HG03378 (cell line): Measurements from ENCODE around the gene NOTCH2.
"Not testable (repeated sequence)": the region's sequence is repeated elsewhere in the genome, so short reads cannot be mapped to it uniquely, and the experiment has no call there.

Experiments
- ATAC-seq: cut with Tn5 transposase; IDR thresholded peaks from one replicate; pipeline ENCODE4 v1.9.1; 2021; ENCODE audit warnings: mild to moderate bottlenecking, moderate library complexity; ENCODE audit not compliant: unreplicated experiment

NOTCH2 gene

DNA sequence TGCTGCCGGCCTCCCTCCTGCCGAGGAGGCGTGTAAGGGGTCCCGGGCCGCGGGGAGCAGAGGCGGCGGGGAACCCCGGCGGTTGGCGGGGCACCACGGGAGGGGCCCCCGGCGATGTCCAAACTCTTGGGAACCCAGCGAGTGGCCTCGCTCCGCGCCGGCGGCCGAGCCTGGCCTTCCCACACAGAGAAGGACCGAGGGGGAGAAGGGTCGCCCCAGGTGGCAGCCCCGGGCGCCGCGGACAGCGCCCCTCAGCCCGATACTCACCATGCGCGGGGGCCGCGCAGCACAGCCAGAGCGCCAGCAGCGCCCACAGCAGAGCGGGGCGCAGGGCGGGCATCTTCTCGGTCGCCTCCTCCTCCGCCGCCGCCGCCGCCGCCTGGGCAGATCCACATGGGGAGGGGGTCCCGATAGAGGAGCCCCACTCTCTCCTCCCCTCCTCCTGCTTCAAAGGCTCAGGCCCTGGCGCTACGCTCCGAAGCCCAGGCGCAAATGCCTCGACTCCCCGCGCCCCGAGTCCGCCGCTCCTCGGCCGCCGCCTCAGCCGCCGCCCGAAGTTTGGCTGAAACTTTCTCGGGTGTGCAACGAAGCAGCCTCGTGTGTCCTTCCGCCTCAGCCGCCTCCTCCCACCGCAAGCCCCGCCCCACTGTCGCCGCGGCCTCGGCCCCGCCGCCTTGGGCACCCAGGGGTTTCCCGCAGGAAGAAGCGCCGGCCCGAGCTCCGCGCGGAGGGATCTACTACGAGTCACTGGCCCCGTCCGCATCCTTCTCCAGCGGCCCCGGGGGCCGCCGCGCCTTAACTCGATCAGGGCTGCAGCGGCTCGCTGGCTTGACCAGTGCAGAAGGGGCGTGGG is at the start of gene NOTCH2:
NOTCH2 (minus strand) TSS at position 596 of the 853 bp plus-strand sequence; CDS start at position 340, 256 bp downstream.
- ATAC-seq = not testable (repeated sequence)

DNA sequence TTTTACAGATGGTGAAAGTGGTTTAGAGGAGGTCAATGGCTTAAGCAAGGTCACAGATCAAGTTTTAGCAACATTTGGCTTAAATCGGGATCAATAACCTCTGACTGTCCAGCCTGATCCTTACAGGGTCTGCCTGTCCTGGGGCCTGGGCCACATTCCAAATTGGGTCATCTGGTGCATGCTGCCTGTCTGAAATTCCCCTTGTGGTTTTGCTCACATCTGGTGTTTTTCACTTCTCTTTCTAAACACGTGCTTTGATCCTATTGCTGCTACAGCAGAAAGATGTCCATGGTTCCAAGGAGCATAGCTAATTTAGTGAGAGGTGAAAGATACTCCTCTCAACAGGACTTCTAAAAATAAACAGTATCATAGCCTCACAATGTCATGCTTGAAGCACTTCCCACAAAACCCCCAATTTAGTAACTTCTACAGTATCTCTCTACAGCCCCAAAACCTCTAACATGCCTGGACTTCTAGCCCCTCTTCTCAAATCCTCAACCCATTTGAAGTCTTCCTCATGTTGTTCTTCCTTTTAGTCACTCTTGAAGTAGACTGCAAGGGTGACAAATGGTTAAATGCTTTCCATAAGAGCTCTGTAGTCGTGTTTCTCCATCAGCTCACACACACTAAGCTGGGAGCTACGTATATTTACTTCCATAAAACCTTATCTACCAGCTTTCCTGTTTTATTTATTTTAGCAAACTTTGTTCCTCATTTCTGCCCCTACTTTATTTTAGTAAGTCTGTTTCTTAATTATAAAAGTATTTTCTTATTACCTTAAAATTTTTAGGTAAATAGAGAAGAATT is 48.1 kb upstream of the NOTCH2 start:
- ATAC-seq = peak; percentile 61

DNA sequence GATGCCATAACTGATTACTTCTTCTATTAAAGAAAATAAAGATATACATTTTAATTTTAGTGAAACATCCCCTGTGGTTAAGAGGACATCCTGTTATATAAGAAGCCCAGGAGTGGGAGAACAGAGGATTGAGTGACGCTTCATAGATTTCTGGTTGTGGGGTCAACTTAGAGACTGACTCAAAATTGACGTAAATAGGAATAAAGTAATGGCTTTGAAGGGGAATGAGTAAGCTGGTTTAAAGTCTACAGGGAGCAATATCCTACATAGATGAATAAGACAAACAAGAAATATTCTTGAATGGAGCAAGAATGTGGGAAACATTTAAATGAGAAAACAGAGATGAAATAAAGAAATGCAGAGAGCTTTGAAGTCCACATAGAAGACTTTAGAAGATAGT is 46.6 kb upstream of the NOTCH2 start:
- not testable (repeated sequence) for ATAC-seq

DNA sequence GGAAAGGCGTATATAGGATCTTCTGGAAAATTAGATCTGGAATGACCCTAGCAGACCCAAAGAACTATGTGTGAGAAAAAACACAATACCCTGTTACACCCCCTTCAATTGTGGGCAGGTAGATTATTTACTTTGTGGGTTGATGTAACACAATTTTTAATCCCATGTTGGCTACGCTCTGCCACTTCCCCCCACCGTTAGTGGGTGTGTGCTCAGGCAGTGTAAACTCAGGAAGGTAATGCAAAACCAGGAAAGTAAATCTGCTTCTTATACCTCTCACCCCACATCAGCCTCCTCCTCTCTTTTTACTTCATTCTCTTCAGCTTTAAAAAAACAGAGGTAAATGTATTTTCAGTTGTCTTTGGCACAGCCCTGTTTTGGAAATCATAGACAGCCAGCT is 43.7 kb upstream of the NOTCH2 start:
- not testable (repeated sequence) for ATAC-seq

DNA sequence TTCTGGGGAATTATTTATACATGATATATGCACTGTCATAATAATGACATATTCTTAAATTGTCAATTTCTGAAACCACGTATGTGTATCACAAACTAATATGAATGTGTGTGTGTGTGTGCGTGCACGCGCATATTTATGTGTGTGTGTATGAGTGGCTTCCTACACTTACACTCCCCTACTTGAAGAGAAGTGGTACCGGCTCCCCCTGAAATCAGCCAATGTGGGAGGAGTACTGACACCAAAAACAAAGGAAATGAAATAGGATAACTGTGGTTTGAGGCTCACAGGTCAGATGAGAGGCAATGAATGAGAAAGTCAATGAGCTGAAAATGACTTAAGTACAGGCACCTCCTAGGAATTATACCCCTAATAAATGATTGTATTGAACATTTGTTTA is 42.8 kb upstream of the NOTCH2 start:
- not testable (repeated sequence) for ATAC-seq

DNA sequence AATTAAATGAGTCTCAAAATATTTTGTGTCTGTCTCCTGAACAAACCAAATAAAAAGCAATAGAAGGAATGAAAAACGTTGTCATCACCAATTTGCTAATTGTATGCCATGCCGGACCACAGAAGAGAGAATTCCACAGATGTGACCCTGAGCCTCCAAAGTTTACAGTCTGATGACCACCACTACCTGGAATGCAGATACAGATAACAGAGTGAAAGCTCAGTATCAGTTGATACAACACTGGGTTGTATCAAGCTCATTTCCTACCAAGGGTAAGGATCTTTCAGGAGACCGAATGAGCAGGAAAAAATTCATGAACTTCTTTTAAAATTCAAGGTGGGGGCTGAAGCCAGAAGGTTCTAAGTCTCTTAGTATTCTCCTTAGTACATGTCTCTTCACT is 42.3 kb upstream of the NOTCH2 start:
- not testable (repeated sequence) for ATAC-seq

DNA sequence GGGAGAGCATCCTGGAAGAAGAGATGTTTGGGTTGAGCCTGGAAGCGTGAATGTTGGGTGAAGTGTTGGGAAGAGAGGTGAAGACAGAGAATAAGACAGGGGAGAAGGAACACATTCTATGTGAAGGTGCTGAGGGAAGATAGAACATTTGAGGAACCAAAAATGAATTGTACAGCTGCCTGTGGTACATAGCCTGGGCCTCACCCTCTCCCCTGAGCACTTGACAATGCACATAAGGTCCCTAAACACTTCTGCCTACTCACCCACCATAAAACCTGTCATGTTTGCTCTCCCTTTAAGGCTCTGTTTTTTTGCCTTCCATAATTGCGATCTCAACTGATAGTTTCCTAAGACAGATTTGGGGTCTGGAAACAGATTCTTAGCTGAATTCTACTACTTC is 41.5 kb upstream of the NOTCH2 start:
- not testable (repeated sequence) for ATAC-seq

DNA sequence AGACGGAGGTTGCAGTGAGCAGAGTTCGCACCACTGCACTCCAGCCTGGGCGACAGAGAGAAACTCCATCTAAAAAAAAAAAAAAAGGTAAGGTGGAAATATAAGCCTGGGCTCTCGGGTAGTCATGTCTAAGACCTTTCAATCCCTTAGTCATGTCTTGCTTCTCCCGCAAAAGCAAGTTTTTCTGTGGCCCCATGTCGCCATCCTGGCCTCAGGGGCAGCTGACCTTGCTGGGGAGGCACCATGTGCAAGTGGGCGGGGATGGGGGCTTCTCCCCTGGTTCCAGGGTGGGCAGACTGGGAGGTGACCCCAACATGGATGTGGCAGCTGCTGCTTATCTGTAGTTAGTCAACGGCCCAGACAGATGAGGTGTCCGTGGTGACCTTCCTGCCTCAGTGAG is 40.2 kb upstream of the NOTCH2 start:
- not testable (repeated sequence) for ATAC-seq

DNA sequence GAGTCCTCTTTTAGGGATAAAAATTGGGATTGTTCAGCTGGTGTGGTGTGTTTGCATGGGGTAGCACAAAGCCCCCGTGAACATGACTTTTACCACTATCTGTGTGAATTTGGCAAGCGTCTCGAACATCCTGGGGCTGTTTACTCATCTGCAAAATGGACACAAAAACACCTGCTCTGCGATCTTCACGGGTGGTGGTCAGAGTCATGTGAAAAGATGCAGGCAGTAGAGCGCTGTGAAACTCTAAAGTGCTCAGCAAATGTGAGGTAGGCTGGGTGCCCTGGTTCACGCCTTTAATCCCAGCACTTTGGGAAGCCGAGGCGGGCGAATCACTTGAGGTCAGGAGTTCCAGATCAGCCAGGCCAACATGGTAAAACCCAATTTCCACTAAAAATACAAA is 39.7 kb upstream of the NOTCH2 start:
- not testable (repeated sequence) for ATAC-seq

DNA sequence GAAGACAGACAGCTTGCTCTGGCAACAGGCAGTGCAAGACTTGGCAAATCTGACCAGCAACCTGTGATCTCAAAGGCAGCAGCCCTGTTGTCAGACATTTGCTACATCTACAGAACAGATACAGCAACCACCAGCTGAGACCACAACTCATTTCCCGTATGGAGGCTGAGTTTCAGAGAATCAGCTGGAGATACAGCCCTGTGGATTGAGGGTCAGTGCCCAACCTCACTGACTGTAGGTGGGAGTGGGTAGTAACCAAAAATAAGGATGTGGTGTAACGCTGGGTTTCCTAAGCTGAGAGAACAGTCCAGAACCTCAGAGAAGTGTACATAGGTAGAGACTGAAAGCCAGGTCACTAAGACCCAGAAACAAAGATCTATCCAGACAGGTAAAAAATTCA is 35.8 kb upstream of the NOTCH2 start:
- not testable (repeated sequence) for ATAC-seq

DNA sequence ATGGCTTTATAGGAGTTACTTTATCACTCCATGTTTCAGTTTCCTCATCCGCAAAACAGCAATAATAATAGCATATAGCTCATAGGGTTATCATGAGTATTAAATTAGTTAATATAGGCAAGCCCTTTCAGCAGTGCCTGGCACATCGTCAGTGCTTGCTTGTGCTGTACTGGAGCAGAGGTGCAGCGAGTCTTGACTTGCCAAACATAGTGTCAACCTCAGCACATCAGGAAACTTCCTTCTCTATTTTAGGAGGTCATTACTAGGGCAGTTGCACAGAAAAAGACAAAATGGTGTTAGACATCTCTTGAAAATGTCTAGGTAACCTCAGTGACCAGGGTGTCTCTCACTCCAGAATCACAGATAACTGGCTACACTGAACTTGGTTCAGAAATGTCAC is 34.3 kb upstream of the NOTCH2 start:
- not testable (repeated sequence) for ATAC-seq

DNA sequence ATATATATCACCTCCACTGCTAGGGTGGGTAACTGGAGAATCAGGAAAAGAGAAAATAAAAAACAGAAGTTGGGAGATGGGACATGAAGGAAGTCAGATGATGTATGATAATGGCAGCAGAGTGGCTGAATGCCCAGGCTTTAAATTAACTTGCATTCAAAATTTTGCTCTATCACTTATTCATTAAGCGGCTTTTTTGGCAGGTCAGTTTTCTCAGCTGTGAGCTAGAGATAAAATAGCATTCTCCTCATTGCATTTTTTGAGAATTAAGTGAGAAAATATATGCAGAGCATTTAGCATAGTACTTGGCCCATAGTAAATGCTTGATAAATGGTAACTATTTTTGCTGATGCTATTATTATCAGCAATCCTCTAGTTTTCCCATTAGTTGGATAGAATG is 32.1 kb upstream of the NOTCH2 start:
- not testable (repeated sequence) for ATAC-seq

DNA sequence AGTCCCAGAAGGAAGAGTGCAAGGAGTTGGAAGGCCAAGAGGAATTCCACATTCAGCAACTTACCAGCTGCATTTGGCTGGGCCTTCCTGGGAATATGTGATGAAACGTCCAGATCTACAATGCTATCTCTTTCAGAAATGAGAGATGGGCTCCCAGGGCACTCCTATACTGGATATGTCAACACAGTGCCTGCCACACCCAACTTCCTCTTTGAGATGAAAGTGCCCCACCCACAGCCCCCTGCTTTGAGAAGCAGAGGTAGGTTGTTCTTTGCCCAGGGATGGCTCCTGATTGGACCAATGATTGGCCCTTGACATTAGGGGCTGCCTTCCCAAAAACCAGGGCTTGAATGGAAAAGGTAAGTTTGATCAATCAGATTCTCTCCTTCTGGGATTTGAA is 31.1 kb upstream of the NOTCH2 start:
- not testable (repeated sequence) for ATAC-seq

DNA sequence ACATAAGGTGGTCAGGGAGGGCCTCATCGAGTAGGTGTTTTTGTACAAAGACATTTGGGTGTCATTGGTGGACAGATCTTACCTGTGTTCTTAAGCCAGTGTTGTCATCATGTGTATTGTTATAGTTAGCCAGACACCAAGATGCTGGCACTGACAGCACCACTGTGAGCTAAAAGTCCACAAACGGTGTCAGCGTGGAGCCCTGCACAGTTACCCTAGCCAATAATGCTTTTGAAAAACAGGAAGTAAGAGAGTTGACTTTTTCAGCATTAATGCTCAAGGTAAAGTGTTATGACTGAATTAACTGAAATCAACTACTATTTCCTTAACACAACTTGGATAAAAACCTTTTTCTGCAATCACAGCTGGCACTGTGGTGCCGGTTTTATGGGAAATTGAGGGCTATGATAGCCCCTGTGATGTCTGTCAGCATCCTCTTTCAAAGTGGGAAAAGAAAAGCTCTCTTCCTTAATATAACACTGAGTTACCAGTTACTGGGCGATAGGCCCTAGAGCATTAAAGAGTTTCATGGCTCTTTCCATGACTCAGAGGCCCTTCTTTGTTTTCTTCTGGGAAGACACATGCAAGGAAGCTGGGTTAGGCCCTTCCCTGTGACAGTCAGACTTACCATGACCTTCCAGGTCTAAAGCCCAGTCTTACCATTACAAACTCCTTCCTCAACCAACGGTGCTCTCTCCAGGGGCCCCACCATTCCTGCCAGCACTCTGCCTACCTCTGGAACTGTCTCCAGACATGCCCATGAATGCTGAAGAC is 29.7 kb upstream of the NOTCH2 start:
- ATAC-seq = not testable (repeated sequence)

DNA sequence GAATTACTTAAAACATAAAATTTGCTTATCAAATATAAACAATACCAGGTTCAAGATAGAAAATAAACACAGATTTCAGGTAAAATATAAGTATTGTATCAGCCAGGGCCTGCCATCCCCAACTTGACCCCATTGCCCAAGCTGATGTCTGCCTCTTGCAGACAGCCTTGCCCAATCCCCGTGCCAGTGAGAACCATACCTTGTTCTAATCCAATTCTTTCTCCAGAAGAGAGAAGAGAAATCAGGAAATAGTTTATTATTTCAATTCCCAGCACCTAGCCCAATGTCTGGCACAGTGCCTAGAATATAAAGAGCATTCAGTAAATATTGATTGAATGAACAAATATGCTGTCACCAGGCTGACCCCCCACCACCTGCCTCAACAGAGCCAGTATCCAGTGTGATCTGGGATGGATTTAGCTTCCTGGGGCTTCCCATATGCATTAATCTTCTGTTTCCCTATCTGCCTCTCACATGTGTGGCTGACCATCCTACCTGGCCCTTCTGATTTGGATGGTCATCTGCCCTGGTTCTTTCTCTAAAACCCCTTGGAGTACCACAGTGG is 27.6 kb upstream of the NOTCH2 start:
- not testable (repeated sequence) for ATAC-seq

DNA sequence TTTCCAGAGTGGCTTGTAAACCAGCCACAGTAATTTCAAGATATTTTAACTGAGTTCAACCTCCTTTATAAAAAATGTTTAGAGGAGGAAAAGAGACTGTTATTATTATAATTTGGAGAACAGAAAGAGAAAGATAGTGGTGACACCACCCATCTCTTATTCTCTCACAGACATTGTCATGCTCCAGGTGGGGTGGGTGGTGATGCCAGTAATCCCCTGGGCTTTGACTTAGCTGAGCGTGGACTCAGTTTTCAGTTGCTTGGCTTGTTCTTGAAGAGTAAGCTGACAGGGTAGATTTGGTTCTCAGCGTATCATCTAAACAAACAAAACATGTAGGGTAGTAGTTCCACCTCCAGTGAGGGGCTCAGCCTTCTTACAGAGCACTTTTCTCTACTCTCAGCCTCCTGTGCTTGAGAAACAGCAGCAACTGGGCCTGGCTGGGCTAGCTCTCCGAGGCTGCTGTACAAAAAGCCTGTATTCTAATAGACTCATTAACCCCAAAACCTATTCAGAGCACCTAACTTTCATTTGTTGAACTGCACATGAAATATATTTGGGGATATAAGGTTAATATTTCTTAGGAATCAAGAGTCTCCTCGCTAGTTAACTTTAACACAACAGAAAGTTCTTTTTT is 24.2 kb upstream of the NOTCH2 start:
- not testable (repeated sequence) for ATAC-seq

DNA sequence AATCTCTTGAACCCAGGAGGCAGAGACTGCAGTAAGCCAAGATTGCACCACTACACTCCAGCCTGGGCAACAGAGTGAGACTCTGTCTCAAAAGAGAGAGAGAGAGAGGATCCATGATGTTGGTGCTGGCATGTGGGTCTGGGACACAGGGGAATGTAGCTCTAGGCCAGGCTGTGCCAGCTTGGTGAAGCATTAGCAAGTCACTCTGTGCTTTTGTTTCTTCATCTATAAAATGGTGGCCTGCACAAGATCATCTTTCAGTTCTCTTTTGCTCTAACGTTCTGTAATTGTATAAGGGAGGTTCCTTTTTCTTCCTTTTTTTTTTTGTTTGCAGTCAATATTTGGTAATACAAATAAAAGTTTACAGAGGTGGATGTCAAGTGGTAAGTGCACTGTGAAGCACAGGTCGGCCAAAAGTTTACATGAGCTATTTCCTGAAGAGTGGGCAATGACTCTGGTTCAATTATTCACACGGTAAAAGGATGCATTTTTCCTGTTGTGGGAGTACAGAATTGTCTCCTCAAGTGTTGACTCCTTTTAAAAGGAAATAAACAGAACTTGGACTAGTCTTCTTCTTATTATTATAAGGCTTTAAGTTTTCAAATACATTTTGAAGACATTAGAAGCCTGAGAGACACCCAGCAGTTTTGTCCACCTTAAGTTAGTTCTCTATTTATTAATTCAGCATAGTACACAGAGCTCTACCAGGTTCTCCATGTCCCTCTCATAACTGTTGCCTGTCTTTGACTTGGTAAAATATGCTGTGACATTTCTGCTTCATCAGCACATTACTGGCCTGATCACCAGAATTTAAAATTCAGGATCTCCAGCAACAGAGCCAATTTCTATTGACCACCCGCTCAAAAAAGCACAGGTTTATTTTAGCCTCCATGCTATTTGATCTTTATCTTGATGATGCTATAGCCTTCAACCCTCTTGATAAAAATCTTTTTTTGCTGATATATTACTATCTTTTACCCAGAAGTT is 23.1 kb upstream of the NOTCH2 start:
- ATAC-seq = not testable (repeated sequence)

DNA sequence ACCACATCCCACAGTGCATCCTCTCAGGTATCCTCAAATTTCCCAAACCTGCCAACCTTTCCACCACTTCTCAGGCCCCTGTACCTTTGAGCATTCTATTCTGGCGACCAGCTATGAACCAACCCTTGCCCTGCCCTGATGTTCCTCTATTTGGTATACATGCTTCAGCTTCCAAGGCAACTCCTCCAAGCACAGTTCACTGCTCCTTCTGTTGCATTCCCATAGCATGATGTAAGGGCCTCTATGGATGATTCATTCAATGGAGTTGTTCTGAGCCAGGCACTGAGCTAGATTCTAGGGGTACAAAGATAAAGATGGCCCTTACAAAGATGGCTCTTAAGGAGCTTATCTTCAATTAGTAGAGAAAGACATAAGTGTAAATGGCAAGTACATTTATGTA is 21.4 kb upstream of the NOTCH2 start:
- ATAC-seq = not testable (repeated sequence)

DNA sequence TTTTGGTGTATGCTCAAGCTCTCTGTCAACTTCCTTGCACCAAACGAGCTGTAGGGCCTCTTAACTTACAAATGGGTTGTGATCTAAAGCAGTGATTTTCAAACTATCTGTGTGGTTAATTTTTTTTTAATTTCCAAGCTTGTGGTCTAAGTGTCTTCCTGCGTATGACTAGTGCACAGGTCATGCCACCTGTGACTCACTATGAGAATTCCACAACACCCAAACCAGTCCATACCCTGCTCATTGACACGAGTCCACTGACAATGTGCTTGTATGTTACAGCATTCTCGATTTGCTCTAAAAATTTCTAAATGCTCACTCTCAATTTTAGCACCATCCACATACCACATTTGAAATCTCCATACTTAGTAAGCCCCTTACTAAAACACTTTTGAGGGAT is 18.5 kb upstream of the NOTCH2 start:
- not testable (repeated sequence) for ATAC-seq
